Measurements from ENCODE around the gene CPSF3. TPM values are rescaled to one million over a fixed set of nuclear protein-coding genes. Genes with fewer than 3 reads are reported as not detected.
"Not testable (repeated sequence)": the region's sequence is repeated elsewhere in the genome, so short reads cannot be mapped to it uniquely, and the experiment has no call there.

CPSF3 gene
- total RNA-seq, 1 experiment from 2014 or later: 61.5 TPM

GRCh38 chr2:9498210-9498609, 74.8 kb downstream of the CPSF3 start:
- peaks cover 58% of the 10 kb centered on the region for H3F3A ChIP-seq (ENCODE audit: insufficient read depth, low read depth)
- H4K20me1 ChIP-seq (ENCODE audit: insufficient read depth): peaks cover 49% of the 10 kb centered on the region
- intact Hi-C loops (cut with micrococcal nuclease; ENCODE audit: unreplicated experiment): no loop called here
- 0 out of 2 replicates have a peak overlapping the region, but pooled peaks have one; percentile 5 for H3K27ac ChIP-seq
- no peaks in the 10 kb centered on the region for H3K79me2 ChIP-seq (ENCODE audit: low read depth)
- H3K4me2 ChIP-seq: no peak overlapping the region
- no TSS peak for BruUV-seq (replicated peaks)
- peaks cover 41% of the 10 kb centered on the region for H3K36me3 ChIP-seq (ENCODE audit: low read depth)
- H3K9me3 ChIP-seq (ENCODE audit: insufficient read depth, low read depth): no peaks in the 10 kb centered on the region
- TF ChIP-seq EZH2 (IDR thresholded peaks at IDR 0.05; ENCODE audit: low read depth): no peak
- TF ChIP-seq CTCF (conservative IDR thresholded peaks at IDR 0.05): no peak
- POLR2A ChIA-PET (ENCODE audit: unreplicated experiment): no interaction called here
- H3K4me3 ChIP-seq: no peak overlapping the region
- no peaks in the 10 kb centered on the region for H3K4me1 ChIP-seq (replicated peaks; ENCODE audit: insufficient read depth)
- H3K27me3 ChIP-seq (ENCODE audit: insufficient read depth, low read depth): no peaks in the 10 kb centered on the region
- no peak overlapping the region for H2AFZ ChIP-seq
- CTCF ChIA-PET: no interaction called here
- DNase-seq: no peak
- H3K9me2 ChIP-seq (ENCODE audit: insufficient read depth): no peaks in the 10 kb centered on the region

- POLR2A ChIA-PET (ENCODE audit: unreplicated experiment): interaction anchor here (0.5 kb wide), 1 partner anchor 11 kb away, joined by 3 read pairs; no protein-coding TSS in a partner anchor
- peaks cover 18% of the 10 kb centered on the region for H3F3A ChIP-seq (ENCODE audit: insufficient read depth, low read depth)
Measured at GRCh38 chr2:9508931-9509330, 85.5 kb downstream of the CPSF3 start.

GRCh38 chr2:9513946-9514345, 90.5 kb downstream of the CPSF3 start:
- CTCF ChIA-PET; H3K27ac ChIP-seq; H3K9me2 ChIP-seq (ENCODE audit: insufficient read depth); H3K4me1 ChIP-seq (replicated peaks; ENCODE audit: insufficient read depth); H3K4me2 ChIP-seq; H3K27me3 ChIP-seq (ENCODE audit: insufficient read depth, low read depth); H3K79me2 ChIP-seq (ENCODE audit: low read depth); intact Hi-C loops (cut with micrococcal nuclease; ENCODE audit: unreplicated experiment); BruUV-seq (replicated peaks); H3K9me3 ChIP-seq (ENCODE audit: insufficient read depth, low read depth); DNase-seq; H2AFZ ChIP-seq; H3K4me3 ChIP-seq: not testable (repeated sequence)
- Histone ChIP-seq H4K20me1 (ENCODE audit: insufficient read depth) (peaks cover 27% of the 10 kb centered on the region), H3K36me3 (ENCODE audit: low read depth) (peaks cover 33% of the 10 kb centered on the region), H3F3A (ENCODE audit: insufficient read depth, low read depth) (peaks cover 18% of the 10 kb centered on the region)
- POLR2A ChIA-PET (ENCODE audit: unreplicated experiment): interaction anchor here (0.6 kb wide), 1 partner anchor 573 kb away, joined by 3 read pairs; no protein-coding TSS in a partner anchor

More at GRCh38 chr2:9508931-9509330, 85.5 kb downstream of the CPSF3 start:
- 0 out of 2 replicates have a peak, but pooled peaks cover 15% of the 10 kb centered on the region for H3K79me2 ChIP-seq (ENCODE audit: low read depth)
- no TSS peak for BruUV-seq (replicated peaks)
- CTCF ChIA-PET: no interaction called here
- H3K4me2 ChIP-seq: no peak overlapping the region
- H3K9me2 ChIP-seq (ENCODE audit: insufficient read depth): no peaks in the 10 kb centered on the region; the same call in 1 of the 2 replicates
- H3K9me3 ChIP-seq (ENCODE audit: insufficient read depth, low read depth): no peaks in the 10 kb centered on the region
- intact Hi-C loops (cut with micrococcal nuclease; ENCODE audit: unreplicated experiment): loop anchor here (10.0 kb wide), 1 partner anchor 76 kb away; no protein-coding TSS in a partner anchor
- no peaks in the 10 kb centered on the region for H3K4me1 ChIP-seq (replicated peaks; ENCODE audit: insufficient read depth)
- peaks cover 51% of the 10 kb centered on the region for H4K20me1 ChIP-seq (ENCODE audit: insufficient read depth)
- no peak overlapping the region for H2AFZ ChIP-seq
- no peaks in the 10 kb centered on the region for H3K27me3 ChIP-seq (ENCODE audit: insufficient read depth, low read depth)
- DNase-seq: no peak
- no peak overlapping the region for H3K27ac ChIP-seq
- TF ChIP-seq EZH2 (IDR thresholded peaks at IDR 0.05; ENCODE audit: low read depth) (no peak), CTCF (conservative IDR thresholded peaks at IDR 0.05) (no peak)
- peaks cover 33% of the 10 kb centered on the region for H3K36me3 ChIP-seq (ENCODE audit: low read depth)
- H3K4me3 ChIP-seq: no peak overlapping the region
